IPS-NIHi11 (cell line): ENCODE data around the gene GAMT.
"Not testable (repeated sequence)": the region's sequence is repeated elsewhere in the genome, so short reads cannot be mapped to it uniquely, and the experiment has no call there.

Experiments
- DNase-seq: peaks from one replicate; pipeline ENCODE4 v3.0.0; 2012; ENCODE audit warnings: mixed read lengths, low spot score

The GAMT gene

GRCh38 chr19:1433119-1434039 is 32.0 kb upstream of the GAMT start:
- no peak for DNase-seq

GRCh38 chr19:1432507-1432887 is 31.2 kb upstream of the GAMT start:
- DNase-seq = no peak

GRCh38 chr19:1431759-1432506 is 30.6 kb upstream of the GAMT start:
- no peak for DNase-seq

DNA sequence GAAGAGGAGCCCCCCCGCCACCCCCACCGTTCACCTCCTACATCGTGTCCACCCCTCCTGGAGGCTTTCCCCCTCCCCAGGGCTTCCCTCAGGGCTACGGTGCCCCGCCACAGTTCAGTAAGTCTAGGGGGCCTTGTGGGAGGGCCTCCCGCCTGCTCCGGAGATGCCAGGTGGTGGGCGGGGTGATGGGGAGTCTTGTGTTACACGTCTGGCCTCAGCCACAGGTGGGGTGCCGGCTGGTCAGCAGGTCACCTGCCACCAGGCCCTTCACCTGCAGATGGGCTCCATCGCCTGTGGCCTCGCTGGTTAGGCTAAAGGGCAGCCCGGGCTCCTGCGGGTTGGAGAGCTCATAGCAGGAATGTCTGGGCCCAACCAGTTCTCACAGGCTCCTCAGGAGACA is 28.9 kb upstream of the GAMT start:
- DNase-seq = no peak

DNA sequence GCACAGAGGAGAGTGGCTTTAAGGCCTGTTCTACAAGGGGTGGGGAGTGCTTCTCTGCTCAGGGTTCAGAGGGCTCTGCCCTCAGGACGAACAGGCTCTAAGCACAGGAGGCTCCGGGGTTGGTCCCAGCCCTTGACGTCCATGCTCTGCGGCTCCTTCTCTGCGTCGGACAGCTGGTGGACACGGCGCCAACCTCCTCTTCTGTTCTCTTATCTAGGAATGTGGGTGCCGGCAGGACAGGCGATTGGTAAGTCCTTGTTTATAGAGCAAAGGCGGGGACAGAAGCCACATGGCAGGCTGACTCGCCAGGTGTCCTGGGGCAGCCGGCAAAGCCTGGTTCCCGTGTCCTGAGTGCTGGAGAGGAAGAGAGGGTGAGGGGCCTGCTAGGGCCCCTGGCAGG is 28.4 kb upstream of the GAMT start:
- no peak for DNase-seq

DNA sequence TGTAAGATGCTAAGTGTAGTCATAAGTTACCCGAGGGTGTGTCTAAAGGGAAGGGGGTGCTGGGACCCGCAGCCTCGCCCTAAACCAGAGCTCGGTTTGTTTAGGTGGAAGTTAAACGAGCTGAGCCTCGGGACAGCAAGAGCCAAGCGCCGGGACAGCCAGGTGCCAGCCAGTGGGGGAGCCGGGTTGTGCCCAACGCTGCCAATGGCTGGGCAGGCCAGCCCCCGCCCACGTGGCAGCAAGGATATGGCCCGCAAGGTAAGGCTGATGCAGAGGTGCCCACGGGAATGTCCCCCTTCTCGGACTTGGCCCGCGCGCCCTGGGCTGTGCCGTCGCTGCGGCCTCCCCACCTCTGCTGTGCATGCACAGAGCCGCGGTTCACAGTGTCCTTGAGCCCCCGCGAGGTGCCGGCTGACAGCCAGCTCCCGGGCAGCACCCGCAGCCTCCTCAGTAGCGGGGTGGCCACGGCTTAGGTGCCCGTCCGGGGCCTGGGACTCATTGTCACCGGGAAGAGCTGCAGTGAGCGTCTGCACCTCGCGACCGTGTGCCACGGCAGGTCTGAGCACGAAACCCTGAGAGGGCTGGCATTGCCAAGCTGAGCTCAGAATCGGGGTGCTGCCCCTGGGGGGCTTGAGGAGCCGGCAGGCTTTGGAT is 27.5 kb upstream of the GAMT start:
- no peak for DNase-seq

DNA sequence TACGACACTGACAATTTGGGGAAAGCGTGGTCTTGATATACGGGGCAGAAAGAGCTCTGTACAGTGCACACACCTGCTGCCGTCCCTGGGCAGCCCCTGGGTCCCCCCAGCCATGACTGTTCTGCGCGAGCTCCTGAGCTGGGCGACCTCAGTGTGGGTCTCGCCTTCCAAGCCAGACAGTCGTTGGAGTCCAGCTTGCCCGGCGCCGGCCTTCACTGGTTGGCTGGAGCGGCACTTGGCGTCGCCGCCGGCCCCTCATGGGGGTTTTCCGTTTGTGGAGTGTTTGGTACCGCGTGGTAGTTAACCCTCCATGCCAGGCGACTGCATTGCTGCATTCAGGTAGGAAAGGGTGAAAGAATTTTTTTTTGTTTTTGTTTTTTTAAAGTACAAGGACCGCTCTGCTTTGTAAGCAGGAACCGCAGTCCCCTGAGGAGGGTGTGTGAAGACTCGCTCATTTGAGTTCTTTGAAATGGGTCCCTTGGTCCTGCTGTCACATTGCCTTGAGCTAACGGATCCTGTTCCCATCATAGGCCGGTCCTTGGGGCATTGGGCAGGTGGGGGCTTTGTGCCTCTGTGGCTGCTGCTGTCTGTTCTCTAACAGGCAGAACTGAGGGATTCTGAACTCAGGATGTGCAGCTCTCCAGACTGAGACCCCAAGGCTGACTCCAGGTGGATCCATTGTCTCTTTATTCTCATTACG is 26.0 kb upstream of the GAMT start:
- no peak for DNase-seq

DNA sequence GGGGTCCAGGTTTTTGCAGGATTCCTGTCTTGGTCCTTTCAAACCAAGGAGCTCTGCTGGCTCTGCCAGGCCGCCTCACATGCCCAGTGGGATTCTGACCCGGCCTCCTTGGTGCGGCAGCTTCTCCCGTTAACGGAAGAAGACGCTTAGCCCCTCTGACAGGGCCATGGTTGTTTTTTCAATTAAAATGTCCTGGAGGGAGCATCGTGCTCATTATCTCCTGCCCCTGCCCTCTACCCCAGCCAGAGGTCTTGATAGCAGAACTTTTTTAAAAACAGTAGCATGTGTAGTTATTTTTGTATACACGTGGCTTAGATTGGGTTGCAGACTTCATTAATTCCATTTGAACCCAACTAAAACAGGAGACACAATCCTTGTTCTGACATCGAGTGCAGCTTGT is 25.4 kb upstream of the GAMT start:
- DNase-seq = no peak

DNA sequence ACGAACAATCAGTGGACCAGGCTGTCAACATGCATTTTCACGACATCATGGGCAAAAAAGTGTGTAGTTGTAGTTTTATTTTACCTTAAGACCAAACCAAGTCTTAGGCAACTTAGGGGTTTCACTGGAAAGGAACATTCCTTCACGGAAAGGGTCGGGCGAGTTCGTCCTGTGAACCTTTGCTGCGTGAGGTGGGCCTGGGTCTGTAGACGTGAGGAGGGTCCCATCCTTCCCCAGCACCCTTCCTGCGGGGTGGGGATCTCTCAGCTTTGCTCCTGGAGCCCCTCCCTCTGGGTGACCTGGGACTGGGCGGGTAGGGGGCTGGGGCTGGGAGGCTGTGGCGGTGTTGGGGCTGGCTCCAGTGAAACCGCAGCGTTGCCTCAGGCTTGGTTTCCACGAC is 24.6 kb upstream of the GAMT start:
- no peak for DNase-seq

DNA sequence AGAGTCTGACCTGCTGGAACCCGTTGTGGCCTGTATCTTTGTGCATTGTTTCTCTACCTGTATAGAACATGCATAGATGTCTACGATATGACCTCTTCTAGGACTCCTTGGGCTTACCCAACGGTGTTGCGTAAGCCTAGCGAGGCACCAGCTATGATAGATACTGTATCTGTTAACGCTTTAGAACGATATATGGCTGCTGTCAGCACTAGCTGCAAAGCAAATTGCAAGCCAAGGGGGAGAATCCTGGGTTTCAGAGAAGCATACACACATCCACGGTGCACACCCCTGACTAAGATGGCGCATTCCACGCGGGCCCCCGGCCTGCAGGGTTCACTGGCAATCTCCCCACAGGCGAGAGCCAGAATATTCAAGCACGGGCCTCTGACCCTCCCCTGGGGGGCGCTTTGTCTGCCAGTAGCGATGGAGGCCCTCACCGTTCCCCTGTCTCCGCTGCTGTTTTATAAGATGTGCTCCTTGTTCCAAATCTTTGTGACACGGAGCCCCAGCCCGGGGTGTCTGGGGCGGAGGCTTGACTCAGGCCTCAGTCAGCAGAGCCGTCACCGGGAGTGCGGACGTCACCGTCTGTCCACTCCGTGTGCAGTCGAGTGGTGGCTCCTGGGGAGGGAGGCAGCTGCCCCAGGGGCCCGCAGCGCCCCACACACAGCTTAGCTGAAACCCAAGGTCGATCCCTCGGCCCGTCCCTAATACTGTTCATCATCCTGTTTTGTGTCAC is 23.9 kb upstream of the GAMT start:
- DNase-seq = no peak

DNA sequence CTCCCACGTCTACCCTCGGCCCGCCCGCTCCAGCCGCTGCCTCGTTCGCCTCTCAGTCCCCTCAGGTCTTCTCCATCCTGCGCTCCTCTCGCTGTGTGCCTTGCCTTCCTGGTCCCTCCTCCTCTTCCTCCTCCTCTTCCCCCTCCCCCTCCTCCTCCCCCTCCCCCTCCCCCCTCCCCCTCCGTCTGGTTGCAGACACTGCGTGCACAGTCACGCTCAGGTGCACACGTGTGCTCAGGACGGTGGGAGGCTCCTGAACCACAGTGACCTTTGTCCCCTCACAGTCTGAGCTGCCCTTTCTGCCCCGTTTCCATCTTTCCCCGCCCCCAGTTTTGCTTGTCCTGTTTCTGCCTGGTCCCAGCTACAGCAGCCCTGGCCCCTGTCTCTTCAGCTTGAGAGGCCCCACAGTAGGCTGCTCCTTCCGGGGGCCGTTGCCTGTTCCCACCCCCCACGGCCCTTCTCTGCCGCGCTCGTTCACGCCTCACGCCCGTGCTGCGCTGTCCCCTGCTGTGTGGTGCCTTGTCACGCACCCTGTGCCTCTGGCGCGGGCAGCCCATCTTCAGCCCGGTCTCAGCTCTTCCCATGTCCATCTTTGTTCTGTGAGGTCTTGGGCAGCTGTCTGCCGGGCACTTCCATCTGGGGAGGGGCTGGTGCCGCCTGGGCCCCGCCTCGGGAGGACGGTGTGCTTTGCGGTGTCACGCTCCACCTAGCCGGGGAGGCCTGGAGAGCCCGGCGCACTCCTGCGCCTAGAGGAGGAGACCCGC is 23.0 kb upstream of the GAMT start:
- no peak for DNase-seq

GRCh38 chr19:1423436-1424191 is 22.3 kb upstream of the GAMT start:
- DNase-seq = no peak

DNA sequence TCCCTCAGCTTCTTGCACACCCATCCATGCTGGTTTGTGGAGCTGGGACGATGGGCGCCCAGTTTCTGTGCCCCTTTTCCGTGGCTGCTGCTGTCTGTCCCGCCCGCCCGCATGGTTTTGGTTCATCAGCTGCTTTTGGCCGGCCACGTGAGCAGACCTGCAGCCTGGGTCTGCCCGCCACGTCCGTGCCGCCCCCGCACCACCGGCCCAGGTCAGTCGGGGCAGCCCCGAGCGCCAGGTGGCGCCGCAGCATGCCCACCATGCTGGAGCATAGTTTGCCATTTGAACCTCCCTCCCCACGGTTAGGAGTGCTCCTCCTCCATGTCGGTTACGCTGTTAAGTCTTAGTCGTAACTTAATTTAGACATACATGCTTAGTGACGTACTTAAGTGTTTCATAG is 21.6 kb upstream of the GAMT start:
- DNase-seq = no peak

DNA sequence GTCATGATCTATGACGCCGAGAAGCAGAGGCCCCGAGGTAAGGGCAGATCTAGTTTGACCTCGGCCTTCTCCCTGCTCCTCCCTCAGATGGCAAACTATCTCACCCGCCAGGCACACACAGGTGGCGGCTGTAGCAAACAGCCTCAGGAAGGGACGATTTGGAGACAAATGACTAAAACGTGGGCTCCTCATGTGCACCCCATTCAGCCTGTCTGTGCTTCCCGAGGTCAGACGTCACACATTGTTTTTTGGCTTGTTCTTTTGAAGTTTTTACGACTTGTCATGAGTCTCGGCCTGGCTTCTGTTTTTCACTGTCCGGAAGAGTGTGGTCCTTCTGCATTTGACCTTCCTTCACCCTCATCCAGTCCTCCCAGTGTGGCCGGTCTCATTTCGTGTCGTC is 21.0 kb upstream of the GAMT start:
- no peak for DNase-seq

- DNase-seq = no peak
Observed at GRCh38 chr19:1421958-1422305, 20.6 kb upstream of the GAMT start.

- DNase-seq = no peak
Observed at GRCh38 chr19:1421218-1421957, 20.0 kb upstream of the GAMT start.

DNA sequence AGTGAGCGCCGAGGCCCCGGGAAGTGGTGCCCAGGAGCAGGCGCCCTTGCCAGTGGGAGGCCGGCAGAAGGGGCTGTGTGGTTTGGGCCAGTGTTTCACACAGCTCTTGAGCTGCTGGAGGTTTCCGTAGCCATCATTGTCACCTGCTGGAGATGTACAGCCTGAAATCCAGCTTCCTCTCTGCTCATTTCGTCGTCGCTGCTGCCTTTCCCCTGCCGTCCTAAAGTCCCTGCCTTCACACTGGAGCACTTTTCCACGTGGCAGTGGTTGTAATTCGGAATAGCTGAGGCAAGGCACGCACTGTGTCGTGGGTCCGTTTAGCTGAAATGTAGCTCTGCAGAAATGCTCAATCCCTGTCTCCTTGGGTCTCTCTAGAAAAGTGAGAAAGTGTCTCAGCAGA is 19.2 kb upstream of the GAMT start:
- no peak for DNase-seq

DNA sequence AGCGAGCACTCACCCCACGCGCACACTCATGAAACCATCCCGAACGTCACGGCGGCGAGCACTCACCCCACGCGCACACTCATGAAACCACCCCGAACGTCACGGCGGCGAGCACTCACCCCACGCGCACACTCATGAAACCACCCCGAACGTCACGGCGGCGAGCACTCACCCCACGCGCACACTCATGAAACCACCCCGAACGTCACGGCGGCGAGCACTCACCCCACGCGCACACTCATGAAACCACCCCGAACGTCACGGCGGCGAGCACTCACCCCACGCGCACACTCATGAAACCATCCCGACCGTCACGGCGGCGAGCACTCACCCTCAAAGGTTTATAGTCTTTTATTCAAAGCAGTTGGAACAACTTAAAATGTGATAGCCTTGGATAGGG is 18.7 kb upstream of the GAMT start:
- DNase-seq = not testable (repeated sequence)

DNA sequence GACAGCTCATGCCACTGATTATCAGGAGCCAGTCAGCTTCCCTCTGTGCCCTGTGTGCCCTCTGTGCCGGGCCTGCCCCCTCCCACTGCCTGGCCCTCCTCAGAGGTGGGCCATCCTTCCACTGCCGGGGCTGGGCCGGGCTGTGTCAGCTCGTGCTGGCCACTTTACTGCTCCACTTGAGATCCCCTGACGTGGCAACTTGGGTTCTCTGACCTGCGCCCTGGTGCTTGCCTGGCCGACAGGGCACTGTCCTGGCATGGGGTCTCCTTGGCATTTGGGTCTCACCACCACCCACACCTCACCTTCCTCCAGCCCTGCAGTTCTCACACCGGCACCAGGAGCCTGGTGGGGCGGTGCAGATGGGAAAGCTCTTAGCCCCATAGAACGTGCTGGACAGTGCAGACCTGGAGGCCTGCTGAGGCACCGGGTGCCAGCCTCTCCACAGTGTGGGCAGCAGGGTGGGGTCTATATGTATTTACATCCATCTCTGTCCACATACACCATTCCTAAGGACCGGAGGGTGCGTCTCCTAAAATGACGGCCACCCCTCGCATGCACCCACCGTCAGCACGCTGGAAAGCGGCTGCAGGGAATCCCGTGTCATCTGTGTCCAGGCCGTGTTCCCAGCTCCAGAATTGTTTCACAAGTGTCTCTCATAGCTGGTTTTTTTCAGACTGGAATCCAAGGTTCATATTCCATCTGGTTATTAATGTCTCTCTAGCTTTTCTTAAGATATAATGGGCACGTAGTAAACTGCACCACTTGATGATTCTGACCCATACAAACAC is 17.8 kb upstream of the GAMT start:
- DNase-seq = no peak
